Spleen (tissue), 7 donors: ENCODE results near the gene CCDC141.

Experiments
- POLR2A ChIP-seq, 3 donors: fragments of 450-650 bp; IDR thresholded peaks; one replicate each; pipeline ENCODE4 v1.5.1; 2017; ENCODE audit warnings: antibody characterized with exemption in 3 of 3, mild to moderate bottlenecking in 1 of 3
- TF ChIP-seq, protein P1 (sequence below), 11 experiments: fragments of 200-600 bp in 7 of 11; fragments of 450-650 bp in 4 of 11; sonication (generic) in 4 of 11; IDR thresholded peaks in 8 of 11; conservative IDR thresholded peaks in 3 of 11; 1 replicate in 7 of 11; 2 replicates in 4 of 11; pipeline versions ENCODE4 v1.4.0 to v1.8.0; 2016 to 2021; ENCODE audit warnings: antibody characterized with exemption in 11 of 11, inconsistent platforms in 4 of 11, mild to moderate bottlenecking in 1 of 11
- donor health status: DM: no; HTN: no; CAD: no; lungs with moderate emphysema.
- donor health status: DM: no; HTN: no; CAD: no.
- donor health status: DM: no; HTN: no; CAD: no.

DNA sequence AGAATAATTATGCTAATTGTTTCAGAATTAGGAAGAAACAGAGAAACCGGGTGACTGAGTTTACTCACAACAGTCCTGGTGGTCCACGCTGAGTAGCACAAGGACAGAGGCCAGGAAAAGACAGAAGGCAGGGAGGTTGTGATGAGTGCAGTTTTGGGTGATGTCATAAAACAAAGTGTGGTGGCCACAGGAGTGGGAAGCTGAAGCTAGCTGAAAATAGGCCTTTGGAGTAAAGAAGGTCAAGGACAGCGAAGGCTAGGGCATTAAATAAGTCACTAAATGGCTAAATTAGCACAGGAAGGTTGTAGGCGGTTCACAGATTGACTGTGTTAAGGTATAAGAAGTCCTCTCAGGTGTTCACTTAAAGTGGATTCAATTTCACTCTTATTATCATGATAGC lies 121.9 kb downstream of the CCDC141 start:
- TF ChIP-seq, protein P1, sequence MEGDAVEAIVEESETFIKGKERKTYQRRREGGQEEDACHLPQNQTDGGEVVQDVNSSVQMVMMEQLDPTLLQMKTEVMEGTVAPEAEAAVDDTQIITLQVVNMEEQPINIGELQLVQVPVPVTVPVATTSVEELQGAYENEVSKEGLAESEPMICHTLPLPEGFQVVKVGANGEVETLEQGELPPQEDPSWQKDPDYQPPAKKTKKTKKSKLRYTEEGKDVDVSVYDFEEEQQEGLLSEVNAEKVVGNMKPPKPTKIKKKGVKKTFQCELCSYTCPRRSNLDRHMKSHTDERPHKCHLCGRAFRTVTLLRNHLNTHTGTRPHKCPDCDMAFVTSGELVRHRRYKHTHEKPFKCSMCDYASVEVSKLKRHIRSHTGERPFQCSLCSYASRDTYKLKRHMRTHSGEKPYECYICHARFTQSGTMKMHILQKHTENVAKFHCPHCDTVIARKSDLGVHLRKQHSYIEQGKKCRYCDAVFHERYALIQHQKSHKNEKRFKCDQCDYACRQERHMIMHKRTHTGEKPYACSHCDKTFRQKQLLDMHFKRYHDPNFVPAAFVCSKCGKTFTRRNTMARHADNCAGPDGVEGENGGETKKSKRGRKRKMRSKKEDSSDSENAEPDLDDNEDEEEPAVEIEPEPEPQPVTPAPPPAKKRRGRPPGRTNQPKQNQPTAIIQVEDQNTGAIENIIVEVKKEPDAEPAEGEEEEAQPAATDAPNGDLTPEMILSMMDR (IDR thresholded peaks at IDR 0.05 in 8 of 11, conservative IDR thresholded peaks at IDR 0.05 in 3 of 11), result no peak
- no peak for TF ChIP-seq POLR2A (IDR thresholded peaks at IDR 0.05)
